Hematopoietic multipotent progenitor cell (in vitro differentiated cells): ENCODE data around the gene TMSB15C. TPM values are rescaled to one million over a fixed set of nuclear protein-coding genes. Genes with fewer than 3 reads are reported as not detected.
"Not testable (repeated sequence)": the region's sequence is repeated elsewhere in the genome, so short reads cannot be mapped to it uniquely, and the experiment has no call there.

ENCODE experiments used
- DNase-seq, 3 donors: peaks; one replicate each; pipeline ENCODE4 v3.0.0-alpha.2; 2011 to 2015; ENCODE audit warnings: low read depth in 2 of 3, low spot score in 2 of 3
- total RNA-seq: library from RNA; depleted of rRNA; stranded (reverse); fragments of >200 nt; gene quantifications from one replicate; pipeline ENCODE4 v1.2.3, GENCODE V29; 2012

The TMSB15C gene
- 2.4 TPM for total RNA-seq

- not testable (repeated sequence) for DNase-seq
Observed at GRCh38 chrX:104075778-104076445, at the start of gene TMSB15C. TMSB15C (minus strand) TSS chrX:104076236.

- peak in 1 of 3 donors; percentile 36 for DNase-seq
Observed at GRCh38 chrX:104122829-104123228, 46.8 kb upstream of the TMSB15C start.

GRCh38 chrX:104118765-104119164 lies 42.7 kb upstream of the TMSB15C start:
- no peak for DNase-seq

- no peak for DNase-seq
Observed at GRCh38 chrX:104117759-104118158, 41.7 kb upstream of the TMSB15C start.

GRCh38 chrX:104113222-104113965 lies 37.4 kb upstream of the TMSB15C start:
- DNase-seq, result peak in 2 of 3 donors; percentile 37 to 64

- peak in 2 of 3 donors; percentile 25 to 36 for DNase-seq
Observed at GRCh38 chrX:104112326-104112951, 36.4 kb upstream of the TMSB15C start, which contains the start of gene ZCCHC18. ZCCHC18 (plus strand) TSS chrX:104112523; CDS start chrX:104114112, 1,589 bp downstream.

- peak in 1 of 3 donors; percentile 30 for DNase-seq
Observed at GRCh38 chrX:104110491-104111240, 34.6 kb upstream of the TMSB15C start.

GRCh38 chrX:104108955-104109354 lies 32.9 kb upstream of the TMSB15C start:
- no peak for DNase-seq

GRCh38 chrX:104105330-104106262 lies 29.6 kb upstream of the TMSB15C start:
- no peak for DNase-seq

- DNase-seq, result no peak
Observed at GRCh38 chrX:104104676-104105075, 28.6 kb upstream of the TMSB15C start.

GRCh38 chrX:104098919-104099318 lies 22.9 kb upstream of the TMSB15C start:
- no peak for DNase-seq

GRCh38 chrX:104098151-104098808 lies 22.2 kb upstream of the TMSB15C start:
- DNase-seq, result peak; percentile 34 to 75 (median 68)

GRCh38 chrX:104085919-104086318 lies 9.9 kb upstream of the TMSB15C start:
- DNase-seq, result no peak

- no peak for DNase-seq
Observed at GRCh38 chrX:104085477-104085876, 9.4 kb upstream of the TMSB15C start.

- DNase-seq, result no peak
Observed at GRCh38 chrX:104084534-104085277, 8.7 kb upstream of the TMSB15C start.

- DNase-seq, result no peak
Observed at GRCh38 chrX:104084063-104084462, 8.0 kb upstream of the TMSB15C start.

GRCh38 chrX:104077854-104078253 lies 1.8 kb upstream of the TMSB15C start:
- not testable (repeated sequence) for DNase-seq

- not testable (repeated sequence) for DNase-seq
Observed at GRCh38 chrX:104062636-104063035, 13.4 kb downstream of the TMSB15C start.
